ENCODE data around the gene KDM4B. TPM values are rescaled to one million over a fixed set of nuclear protein-coding genes. Genes with fewer than 3 reads are reported as not detected.
"Not testable (repeated sequence)": the region's sequence is repeated elsewhere in the genome, so short reads cannot be mapped to it uniquely, and the experiment has no call there.

Gene KDM4B
- total RNA-seq, 4 donors from 2014 or later = 28.7 to 75.1 (median 46.1) TPM

DNA sequence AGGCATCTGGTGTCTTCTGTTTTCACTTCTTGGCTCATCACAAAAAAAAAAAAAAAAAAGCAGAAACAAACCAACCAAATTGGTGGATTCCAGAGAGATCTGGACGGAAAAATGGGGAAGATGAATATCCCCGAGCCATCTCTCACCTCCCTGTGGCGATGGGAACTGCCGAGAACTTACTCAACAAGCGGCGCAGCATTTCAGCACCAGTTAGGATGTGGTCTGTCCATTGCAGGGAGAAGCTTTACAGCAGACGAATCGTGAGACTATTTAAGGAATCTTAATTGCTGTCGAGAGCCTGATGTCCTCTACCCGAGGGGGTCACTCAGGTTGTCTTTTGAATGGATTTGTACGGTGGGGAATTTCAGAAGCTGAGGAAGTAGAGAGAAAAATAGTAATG is 17.3 kb upstream of the KDM4B start:
- Histone ChIP-seq H3K4me1 (no peaks in the 10 kb centered on the region), H3K4me3 (no peak overlapping the region), H3K27me3 (no peaks in the 10 kb centered on the region), H3K36me3 (no peaks in the 10 kb centered on the region), H3K9me3 (no peaks in the 10 kb centered on the region), H3K27ac (no peak overlapping the region)
- no peak for DNase-seq
- TF ChIP-seq POLR2A (IDR thresholded peaks at IDR 0.05) (no peak), CTCF (IDR thresholded peaks at IDR 0.05) (no peak)

DNA sequence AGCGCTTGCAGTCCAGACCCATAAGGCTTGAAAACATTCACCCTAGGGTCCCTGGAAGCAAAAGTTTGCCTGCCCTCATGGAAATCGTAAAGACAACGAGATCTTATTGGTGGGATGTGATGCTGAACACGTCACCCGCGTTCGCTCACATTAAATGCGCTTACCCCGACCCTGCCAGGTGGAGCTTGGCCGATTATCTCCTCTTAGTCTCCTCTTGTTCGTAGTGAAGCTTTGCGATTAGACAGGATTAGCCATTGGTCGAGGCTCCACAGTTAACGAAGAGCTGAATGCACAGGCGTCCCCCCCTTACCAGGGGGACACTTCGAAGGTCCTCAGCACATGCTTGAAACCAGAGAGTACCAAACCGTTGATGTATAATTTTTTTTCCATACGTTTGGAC is 16.0 kb upstream of the KDM4B start:
- H3K27ac ChIP-seq = no peak overlapping the region
- H3K4me1 ChIP-seq = no peaks in the 10 kb centered on the region
- H3K9me3 ChIP-seq = no peaks in the 10 kb centered on the region
- no peak overlapping the region for H3K4me3 ChIP-seq
- DNase-seq = no peak
- no peaks in the 10 kb centered on the region for H3K36me3 ChIP-seq
- no peaks in the 10 kb centered on the region for H3K27me3 ChIP-seq
- TF ChIP-seq POLR2A (IDR thresholded peaks at IDR 0.05) = no peak
- TF ChIP-seq CTCF (IDR thresholded peaks at IDR 0.05) = no peak

DNA sequence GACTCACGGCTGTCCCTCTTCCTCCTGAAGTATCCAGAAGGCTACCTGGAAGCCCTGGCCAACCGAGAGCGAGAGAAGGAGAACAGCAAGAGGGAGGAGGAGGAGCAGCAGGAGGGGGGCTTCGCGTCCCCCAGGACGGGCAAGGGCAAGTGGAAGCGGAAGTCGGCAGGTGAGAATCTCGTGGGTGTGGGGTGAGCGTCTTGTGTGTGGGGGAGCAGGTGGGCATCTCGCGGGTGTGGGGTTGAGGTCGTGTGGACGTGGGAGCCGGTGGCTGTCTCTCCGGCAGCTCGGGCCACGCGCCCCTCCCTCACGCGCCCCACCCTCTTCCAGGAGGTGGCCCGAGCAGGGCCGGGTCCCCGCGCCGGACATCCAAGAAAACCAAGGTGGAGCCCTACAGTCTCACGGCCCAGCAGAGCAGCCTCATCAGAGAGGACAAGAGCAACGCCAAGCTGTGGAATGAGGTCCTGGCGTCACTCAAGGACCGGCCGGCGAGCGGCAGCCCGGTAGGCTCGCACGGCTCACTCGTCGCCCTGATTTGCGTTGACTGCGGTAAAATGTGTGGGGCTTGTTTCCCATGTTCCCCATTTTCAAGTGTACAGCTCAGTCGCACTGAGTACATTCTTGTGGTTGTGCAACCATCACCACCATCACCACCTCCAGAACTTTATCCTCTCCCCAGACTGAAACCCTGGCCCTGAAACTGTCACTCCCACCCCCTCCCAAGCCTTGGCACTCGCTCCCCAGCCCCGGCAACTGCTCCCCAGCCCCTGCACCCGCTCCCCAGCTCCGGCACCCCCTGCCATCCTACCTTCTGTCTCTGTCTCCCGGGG is 14.4 kb upstream of the KDM4B start:
- DNase-seq, H3K36me3 ChIP-seq, H3K27ac ChIP-seq, H3K27me3 ChIP-seq, H3K4me3 ChIP-seq, H3K9me3 ChIP-seq, H3K4me1 ChIP-seq: not testable (repeated sequence)

DNA sequence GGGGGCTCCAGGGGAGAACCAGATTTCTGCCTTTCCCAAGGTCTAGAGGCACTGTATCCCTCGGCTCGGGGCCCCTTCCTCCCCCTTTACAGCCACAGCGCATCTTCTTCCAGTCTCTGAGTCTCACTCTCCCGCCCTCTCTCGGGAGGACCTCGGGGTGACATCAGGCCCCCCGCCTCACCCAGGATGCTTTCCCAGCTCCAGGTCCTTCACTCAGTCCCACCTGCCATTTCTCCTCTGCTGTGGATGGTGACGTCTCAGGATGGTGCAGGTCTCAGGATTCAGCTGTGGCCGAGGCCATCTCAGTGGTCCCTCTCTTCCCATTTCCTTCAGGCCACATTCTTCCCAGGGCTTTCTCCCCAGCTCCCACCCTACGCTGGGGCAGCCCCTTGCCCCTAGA is 13.6 kb upstream of the KDM4B start:
- Histone ChIP-seq H3K36me3 (no peaks in the 10 kb centered on the region), H3K9me3 (no peaks in the 10 kb centered on the region), H3K4me1 (no peaks in the 10 kb centered on the region), H3K27ac (no peak overlapping the region), H3K27me3 (no peaks in the 10 kb centered on the region), H3K4me3 (no peak overlapping the region)
- DNase-seq = no peak
- TF ChIP-seq CTCF (IDR thresholded peaks at IDR 0.05) = no peak
- no peak for TF ChIP-seq POLR2A (IDR thresholded peaks at IDR 0.05)

DNA sequence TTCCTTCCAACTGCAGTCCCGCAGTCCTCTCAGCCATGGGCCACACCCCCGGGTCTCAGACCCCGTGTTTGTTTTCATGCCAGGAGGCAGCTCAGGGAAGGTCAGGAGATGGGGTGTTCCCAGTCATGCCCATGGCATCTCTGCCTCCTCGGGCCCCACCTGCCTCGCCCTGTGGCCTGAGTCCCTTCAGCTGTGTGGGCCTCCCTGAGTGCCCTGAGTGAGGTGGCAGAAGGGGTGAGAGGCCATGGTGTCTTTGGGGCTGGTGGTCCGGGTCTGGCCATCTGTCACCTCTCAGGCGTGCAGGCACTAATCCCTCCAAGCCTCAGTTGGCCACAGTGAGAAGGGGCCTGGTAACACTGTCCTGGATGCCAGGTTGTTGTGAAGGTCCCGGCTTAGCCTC is 10.9 kb upstream of the KDM4B start:
- TF ChIP-seq POLR2A (IDR thresholded peaks at IDR 0.05) (no peak), CTCF (IDR thresholded peaks at IDR 0.05) (no peak)
- Histone ChIP-seq H3K36me3 (no peaks in the 10 kb centered on the region), H3K9me3 (no peaks in the 10 kb centered on the region), H3K27me3 (no peaks in the 10 kb centered on the region), H3K4me3 (no peak overlapping the region), H3K4me1 (no peaks in the 10 kb centered on the region), H3K27ac (no peak overlapping the region)
- no peak for DNase-seq

DNA sequence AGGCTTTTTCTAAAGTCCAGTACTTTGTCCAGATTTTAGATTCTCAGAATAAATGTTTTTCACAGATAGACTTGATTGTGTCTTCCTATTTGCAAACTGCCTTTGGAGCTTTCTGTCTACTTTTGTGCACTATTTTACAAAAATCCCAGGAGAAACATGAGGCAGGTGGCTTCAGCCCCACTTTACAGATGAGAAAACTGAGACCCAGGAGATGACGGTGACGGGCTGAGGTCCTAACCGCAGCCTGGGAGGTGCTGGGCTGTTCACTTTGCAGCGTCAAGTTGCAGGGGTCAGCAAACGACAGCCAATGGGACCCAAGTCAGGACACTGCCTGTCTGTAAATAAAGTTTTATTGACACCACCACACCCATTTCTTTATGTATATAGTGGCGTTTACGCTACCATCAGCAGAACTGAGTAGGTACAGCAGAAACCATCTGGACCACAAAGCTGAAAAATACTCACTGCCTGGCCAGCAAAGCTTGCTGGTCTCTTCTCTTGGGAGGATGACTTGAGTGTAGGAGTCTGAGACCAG is 6.8 kb upstream of the KDM4B start:
- H3K27ac ChIP-seq = no peak overlapping the region
- no peak for DNase-seq
- no peaks in the 10 kb centered on the region for H3K9me3 ChIP-seq
- no peaks in the 10 kb centered on the region for H3K36me3 ChIP-seq
- TF ChIP-seq POLR2A (IDR thresholded peaks at IDR 0.05) = no peak
- no peak for TF ChIP-seq CTCF (IDR thresholded peaks at IDR 0.05)
- H3K4me1 ChIP-seq = no peaks in the 10 kb centered on the region
- H3K4me3 ChIP-seq = no peak overlapping the region
- no peaks in the 10 kb centered on the region for H3K27me3 ChIP-seq

Data from Peyer's patch (tissue), 4 donors.